Retinal pigment epithelial cell (primary cell): Measurements from ENCODE around the gene FOXO1.

Experiments used
- DNase-seq: peaks from one replicate; pipeline ENCODE4 v3.0.0-alpha.2; 2010; ENCODE audit warnings: low read depth
- H3K4me3 ChIP-seq: 2 replicates; pipeline ENCODE4 v1.5.1; 2011; ENCODE audit warnings: mild to moderate bottlenecking, low read length, control low read depth, moderate library complexity
- CTCF ChIP-seq: conservative IDR thresholded peaks from 2 replicates; pipeline ENCODE4 v1.5.1; 2011; ENCODE audit warnings: low read depth, low read length, control low read depth, inconsistent platforms

The FOXO1 gene

GRCh38 chr13:40598569-40598968 is 67.9 kb downstream of the FOXO1 start:
- DNase-seq: no peak
- no peak overlapping the region for H3K4me3 ChIP-seq
- no peak for TF ChIP-seq CTCF

GRCh38 chr13:40597735-40598365 is 68.6 kb downstream of the FOXO1 start:
- DNase-seq: no peak
- TF ChIP-seq CTCF: no peak
- no peak overlapping the region for H3K4me3 ChIP-seq

GRCh38 chr13:40596484-40596883 is 70.0 kb downstream of the FOXO1 start:
- no peak overlapping the region for H3K4me3 ChIP-seq
- no peak for TF ChIP-seq CTCF
- no peak for DNase-seq

GRCh38 chr13:40595693-40596092 is 70.7 kb downstream of the FOXO1 start:
- DNase-seq: no peak
- no peak overlapping the region for H3K4me3 ChIP-seq
- no peak for TF ChIP-seq CTCF

- H3K4me3 ChIP-seq: no peak overlapping the region
- TF ChIP-seq CTCF: no peak
- DNase-seq: no peak
Observed at GRCh38 chr13:40592035-40592434, 74.4 kb downstream of the FOXO1 start.

GRCh38 chr13:40591091-40591490 is 75.3 kb downstream of the FOXO1 start:
- no peak for TF ChIP-seq CTCF
- no peak overlapping the region for H3K4me3 ChIP-seq
- no peak for DNase-seq

- no peak overlapping the region for H3K4me3 ChIP-seq
- TF ChIP-seq CTCF: no peak
- no peak for DNase-seq
Observed at GRCh38 chr13:40590112-40590862, 76.2 kb downstream of the FOXO1 start.
